HG02623 (cell line): ENCODE data around the gene H6PD.
"Not testable (repeated sequence)": the region's sequence is repeated elsewhere in the genome, so short reads cannot be mapped to it uniquely, and the experiment has no call there.

ENCODE experiments used
- ATAC-seq: cut with Tn5 transposase; IDR thresholded peaks from one replicate; pipeline ENCODE4 v1.9.1; 2021; ENCODE audit warnings: moderate library complexity; ENCODE audit not compliant: unreplicated experiment

Gene H6PD

DNA sequence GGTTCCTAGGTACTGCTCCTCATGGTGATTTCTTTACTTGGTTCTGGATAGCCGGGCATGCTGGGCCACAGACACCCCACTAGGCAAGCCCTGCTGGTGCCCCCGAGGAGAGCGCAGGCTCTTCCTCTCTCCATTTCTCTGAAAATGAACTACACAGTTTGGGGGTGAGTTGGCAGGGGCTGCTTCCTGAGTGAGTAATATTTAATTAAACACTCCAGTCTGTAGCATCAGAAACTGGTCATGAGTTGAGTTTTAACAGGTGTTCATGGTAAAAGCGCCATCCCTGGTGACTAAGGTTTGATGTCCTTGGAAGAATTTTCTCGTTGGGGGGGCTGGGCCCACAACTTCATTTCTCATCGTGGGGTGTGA is 59.8 kb downstream of the H6PD start:
- no peak for ATAC-seq

- ATAC-seq, result no peak
Observed at GRCh38 chr1:9294910-9295636, 60.5 kb downstream of the H6PD start.

DNA sequence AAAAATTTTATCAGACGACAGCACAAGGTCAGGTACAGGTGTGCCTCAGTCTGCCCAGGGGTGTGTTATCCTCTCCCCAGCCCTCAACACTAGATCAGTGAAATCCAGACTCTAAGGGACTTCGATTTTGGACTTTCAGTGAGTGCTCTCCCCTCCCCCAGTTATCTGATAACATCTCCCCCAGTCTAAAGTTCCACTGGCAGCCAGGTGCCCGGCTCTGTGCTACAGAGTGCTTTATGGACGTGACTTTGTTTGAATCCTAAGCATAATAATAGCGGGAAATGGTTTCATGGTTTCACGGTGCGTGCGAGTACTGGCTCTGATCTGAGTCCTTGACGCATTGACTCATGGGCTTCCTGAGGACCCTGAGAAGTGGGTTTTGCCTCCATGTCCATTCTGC is 61.3 kb downstream of the H6PD start:
- no peak for ATAC-seq

DNA sequence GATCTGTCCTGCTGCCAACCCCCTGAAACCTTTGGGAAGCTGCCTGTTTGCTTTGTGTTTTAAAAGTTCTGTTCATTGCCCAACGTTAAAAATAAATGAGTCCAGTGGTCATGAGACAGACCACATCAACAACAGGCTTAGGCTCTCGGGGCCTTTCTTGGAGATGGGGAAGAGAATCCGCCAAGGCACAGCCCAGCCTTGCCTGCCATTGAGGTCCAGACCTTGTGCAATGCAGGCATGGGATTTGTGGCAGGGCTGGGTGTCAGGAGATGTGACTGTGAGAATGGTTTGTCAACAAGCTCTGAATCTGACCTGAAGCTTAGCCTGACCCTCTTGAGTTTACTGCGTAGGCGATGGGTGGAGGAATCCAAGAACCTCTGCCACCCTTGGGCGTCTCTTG is 62.3 kb downstream of the H6PD start:
- ATAC-seq, result no peak

- no peak for ATAC-seq
Observed at GRCh38 chr1:9297831-9298230, 63.3 kb downstream of the H6PD start.

- no peak for ATAC-seq
Observed at GRCh38 chr1:9298282-9298681, 63.7 kb downstream of the H6PD start.

DNA sequence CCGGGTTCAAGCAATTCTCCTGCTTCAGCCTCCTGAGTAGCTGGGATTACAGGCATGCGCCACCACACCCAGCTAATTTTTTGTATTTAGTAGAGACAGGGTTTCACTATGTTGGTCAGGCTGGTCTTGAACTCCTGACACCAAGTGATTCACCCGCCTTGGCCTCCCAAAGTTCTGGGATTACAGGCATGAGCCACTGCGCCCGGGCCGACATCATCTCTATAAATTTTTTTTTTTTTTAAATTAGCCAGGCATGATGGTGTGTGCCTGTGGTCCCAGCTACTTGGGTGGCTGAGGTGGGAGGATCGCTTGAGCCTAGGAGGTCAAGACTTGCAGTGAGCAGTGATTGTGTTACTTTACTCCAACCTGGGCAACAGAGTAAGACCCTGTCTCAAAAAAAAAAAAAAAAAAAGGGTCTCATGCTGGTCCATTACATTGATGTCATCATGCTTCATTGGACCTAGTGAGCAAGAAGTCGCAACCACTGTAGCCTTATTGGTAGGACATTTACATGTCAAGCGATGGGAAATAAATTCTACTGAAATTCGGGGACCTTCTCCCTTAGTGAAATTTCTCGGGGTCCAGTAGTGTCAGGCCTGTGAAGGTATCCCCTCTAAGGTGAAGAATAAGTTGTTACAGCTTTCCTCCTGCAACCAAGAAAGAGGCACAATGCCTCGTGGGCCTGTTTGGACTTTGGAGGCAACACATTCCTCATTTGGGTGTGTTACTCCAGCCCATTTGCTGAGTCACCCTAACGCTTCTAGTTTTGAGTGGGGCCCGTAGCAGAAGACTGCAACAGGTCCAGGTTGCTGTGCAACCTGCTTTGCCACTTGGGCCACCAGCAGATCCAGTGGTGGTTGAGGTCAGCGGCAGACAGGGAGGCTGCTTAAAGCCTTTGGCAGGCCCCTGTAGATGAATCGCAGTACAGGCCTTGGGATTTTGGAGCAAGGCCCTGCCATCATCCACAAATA is 65.3 kb downstream of the H6PD start:
- ATAC-seq, result not testable (repeated sequence)

DNA sequence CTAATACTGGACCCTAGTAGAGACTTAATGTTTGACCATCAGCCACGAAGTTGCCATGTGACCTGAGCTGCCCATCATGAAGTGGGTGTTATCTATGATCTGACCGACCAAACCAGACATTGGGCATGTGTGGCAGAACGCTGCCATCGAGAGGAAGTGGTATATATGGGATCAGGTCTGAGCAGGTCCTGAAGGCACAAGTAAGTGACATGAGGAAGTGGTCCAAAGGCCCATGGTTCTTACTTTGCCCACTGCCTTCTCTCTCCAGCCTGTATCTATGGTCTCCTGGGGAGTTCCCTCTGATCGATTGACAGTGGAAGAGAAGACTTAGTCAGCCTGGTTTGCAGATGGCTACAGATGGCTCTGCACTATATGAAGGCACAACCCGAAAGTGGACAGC is 66.0 kb downstream of the H6PD start:
- no peak for ATAC-seq

DNA sequence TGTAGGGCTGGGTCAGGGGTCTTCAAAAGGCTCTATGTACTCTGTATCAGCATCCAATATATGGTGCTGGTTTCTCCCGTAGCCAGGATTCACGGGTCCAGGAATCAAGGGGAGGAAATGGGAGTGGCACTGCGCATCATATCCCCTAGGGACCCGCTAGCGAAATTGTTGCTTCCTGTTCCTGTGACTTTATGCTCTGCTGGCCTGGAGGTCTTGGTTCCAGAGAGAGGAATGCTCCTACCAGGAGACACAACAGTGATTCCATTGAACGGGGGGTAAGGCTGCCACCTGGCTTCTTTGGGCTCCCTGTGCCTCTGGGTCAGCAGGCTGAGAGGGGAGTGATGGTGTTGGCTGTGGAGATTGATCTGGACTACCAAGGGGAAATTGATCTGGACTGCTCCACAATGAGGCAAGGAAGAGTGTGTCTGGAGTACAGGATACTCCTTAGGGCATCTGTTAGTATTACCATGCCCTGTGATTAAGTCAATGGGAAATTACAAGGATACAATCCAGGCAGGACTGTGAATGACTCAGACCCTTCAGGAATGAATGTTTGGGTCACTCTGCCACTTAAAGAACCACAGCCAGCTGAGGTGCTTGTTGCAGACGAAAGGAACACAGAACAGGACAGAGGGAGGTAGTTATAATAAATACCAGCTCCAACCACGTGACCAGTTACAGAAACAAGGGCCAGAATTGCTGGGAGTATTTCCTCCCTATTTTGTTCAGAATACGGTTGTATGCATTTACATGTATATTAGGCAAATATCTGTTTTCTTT is 68.4 kb downstream of the H6PD start:
- ATAC-seq, result no peak

DNA sequence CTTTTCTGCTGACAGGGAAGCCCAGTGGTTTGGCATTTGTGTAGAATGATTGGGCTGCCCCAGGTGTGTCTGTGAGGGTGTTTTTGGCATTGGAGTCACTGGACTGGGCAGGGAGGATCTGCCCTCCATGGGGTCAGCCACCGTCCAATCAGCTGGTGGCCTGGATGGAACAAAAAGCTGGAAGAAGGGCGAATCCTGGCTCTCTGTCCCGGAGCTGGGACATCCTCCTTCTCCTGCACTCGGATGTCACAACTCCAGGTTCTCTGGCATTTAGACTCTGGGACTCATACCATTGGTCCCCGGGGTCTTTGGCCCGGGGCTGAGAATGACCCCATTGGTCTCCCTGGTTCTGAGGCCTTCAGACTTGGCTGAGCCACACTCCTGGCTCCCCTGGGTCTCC is 69.3 kb downstream of the H6PD start:
- ATAC-seq, result no peak

DNA sequence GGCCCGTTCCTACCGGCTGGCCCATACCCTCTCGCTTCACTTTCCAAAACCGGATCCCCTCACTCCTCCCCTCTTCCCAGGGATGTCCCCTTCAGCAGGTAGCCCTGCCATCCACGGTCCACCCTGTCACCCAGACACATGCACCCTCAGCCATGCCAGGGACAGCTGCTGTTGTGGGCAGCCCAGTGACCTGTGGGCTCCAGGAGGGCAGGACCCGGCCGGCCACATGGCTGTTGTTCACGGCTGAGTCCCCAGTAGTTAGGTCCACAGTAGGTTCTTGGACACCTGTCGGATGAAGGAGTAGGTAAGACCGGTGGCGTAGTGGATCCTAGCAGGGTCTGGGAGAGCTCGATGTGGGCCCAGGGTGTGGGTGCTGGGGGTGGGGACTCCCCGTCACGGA is 70.6 kb downstream of the H6PD start:
- ATAC-seq, result no peak

GRCh38 chr1:9306006-9306405 is 71.4 kb downstream of the H6PD start:
- ATAC-seq, result no peak

GRCh38 chr1:9307303-9307702 is 72.7 kb downstream of the H6PD start:
- no peak for ATAC-seq

DNA sequence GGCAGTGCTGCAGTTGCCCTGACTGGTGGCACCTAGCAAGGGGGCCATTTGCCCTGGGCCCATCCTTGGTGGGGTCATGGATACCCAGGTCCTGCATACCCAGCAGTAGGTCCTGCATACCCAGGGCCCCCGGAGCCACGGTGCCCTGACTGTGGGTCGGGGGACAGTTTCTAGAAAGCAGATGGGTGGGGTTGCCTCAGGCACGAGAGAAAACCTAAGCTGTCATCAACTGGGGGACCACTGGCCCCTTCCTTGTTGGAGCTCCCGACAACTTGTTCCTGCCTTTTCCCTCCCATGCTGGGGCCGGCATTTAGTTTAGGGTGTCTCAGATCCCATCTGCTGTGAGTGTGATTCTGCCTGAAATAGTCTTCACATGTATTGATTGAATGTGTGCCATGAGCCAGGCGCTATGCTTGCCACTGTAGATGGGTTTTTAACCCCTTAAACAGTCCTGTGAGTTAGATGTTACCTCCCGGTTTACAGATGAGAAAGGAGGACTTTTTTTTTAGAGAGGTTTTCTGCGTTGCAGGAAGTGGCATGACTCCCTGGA is 73.7 kb downstream of the H6PD start:
- ATAC-seq, result no peak

DNA sequence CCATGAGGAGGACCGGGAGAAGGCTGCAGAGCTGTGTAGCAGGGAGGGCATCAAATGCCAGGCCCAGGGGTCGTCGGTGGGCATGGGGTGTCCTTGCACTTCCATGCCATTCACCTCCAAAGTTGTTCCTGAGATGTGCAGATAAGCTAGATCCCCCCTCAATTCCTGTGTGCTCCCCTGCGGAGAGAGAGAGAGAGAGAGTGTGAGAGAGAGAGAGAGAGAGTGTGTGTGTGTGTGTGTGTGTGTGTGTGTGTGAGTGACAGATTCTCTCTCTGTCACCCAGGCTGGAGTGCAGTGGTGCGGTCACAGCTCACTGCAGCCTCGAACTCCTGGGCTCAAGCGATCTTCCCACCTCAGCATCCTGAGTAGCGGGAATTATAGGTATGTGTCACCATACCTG is 74.5 kb downstream of the H6PD start:
- ATAC-seq, result no peak

DNA sequence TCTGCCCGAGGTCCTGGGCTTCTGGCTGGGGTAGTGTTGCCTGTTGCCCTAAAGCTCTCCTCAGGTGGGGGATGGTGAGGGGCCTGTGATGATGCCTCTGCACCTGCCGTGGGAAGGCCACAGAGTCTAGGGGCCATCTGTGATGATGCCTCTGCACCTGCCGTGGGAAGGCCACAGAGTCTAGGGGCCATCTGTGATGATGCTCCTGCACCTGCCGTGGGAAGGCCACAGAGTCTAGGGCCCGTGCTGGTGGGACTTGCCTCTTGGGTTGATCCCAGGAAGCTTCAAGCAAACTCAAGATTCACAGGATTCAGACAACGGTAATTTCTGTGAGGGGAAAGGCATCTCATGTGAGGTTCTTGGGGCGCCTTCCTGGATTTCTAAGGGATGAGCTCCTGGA is 75.4 kb downstream of the H6PD start:
- ATAC-seq, result no peak

DNA sequence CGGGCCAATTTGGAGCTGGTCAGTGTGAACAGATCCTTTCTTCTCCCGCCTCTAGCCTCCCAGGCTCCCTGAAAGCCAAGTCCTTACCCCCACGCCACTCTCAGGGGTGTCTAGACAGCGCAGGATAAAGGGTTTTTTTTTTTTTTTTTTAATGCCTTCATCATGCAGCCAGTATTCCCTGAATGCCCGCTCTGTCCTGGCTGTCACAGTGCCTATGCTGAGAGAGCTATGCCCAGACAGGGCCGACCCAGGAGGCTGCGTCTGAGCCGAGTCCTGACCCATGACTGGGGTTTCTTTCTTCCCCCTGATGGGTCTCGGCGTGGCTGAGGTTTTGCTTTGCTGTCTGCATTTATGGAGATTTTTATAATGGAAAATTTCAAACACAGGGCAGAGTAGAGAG is 76.5 kb downstream of the H6PD start:
- no peak for ATAC-seq

GRCh38 chr1:9311479-9311878 is 76.9 kb downstream of the H6PD start:
- no peak for ATAC-seq

DNA sequence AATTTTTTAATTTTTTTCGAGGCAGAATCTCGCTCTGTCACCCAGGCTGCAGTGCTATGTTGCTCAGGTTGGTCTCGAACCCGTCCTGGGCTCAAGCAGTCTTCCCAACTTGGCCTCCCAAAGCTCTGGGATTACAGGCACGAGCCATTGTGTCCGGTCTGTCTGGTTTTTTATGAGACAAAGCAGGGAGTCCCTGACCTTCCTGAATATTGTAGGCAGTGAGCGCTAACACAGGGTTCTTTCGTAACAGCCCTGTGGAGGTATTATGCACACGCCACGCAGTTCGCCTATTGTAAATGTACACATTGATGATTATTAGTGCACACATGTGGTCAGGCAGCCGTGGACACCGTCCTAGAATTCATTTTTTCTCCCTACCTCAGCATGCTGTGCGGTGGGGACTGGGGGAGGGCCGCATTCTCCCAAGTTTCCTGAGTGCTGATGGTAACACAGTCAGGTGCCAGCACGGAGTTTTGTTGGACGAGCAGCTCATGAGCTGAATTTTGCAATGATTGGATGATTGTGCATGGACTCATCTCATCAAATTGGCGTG is 77.7 kb downstream of the H6PD start:
- ATAC-seq, result no peak

GRCh38 chr1:9313576-9313975 is 79.0 kb downstream of the H6PD start:
- no peak for ATAC-seq

DNA sequence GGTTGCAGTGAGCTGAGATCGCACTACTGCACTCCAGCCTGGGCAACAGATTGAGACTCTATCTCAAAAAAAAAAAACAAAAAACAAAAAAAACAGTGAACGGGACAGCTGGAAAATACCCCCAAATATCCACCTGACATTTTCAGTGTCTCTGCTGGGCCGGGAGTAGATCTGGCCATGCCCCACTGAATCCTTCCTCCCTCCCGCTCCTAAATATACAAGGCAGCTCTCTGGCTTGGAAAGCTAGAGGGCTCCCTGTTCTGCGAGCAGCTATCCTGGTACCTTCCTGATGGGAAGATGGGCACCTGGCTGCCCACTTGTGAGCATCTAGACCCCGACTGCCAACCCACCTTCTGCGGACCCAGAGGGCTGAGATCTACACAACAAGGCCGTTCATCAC is 79.5 kb downstream of the H6PD start:
- ATAC-seq, result no peak
